Right lobe of liver (tissue), 4 donors: Measurements from ENCODE around the gene TLCD3B.

Experiments used
- POLR2A ChIP-seq: fragments of 450-650 bp; IDR thresholded peaks from one replicate; pipeline ENCODE4 v1.6.1; 2017; ENCODE audit warnings: antibody characterized with exemption, mild to moderate bottlenecking
- TF ChIP-seq, protein P1 (sequence below), 4 donors: fragments of 200-600 bp in 3 of 4; fragments of 450-650 bp in 1 of 4; IDR thresholded peaks; one replicate each; pipeline versions ENCODE4 v1.5.1 to v1.8.0; 2016 to 2022; ENCODE audit warnings: antibody characterized with exemption in 4 of 4, mild to moderate bottlenecking in 2 of 4
- donor health status: DM: no; HTN: no; CAD: no.
- donor health status: DM: no; HTN: no; CAD: no.
- donor health status: DM: no; HTN: yes; CAD: no.

DNA sequence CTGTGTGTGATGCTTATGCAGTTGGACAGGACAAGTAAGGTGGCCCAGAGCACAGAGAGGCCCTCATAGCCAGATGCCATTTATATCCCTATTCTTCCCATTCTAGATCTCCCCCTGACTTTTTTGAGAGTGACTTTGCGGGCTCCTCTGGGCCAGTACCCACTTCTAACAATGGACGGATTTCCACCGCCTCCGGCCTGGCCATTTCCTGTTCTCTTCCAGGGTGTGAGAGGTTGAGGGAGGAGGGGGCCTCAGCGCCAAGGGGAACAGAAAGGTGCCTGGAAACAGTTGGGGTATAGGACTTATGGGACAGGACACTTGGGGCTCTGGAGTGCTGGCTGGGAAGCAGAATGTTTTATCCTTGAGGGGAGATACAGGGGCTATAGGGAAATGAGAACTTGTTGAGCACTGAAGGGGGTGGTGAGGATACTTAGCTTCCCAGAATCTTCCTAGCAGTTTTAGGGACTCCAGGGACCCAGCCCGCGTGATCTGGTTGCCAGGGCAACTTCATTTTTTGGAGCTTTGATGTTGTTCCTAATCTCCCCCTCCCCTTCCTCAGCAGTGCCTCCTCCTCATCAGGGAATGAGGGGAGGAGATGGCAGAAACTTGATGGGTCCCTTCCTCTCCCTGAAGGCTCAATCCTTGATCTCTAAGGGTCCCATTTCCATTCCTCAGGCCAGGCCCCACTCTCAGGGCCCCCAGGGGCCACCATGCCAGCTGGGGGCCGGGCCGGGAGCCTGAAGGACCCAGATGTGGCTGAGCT is 53.8 kb downstream of the TLCD3B start:
- TF ChIP-seq, protein P1, sequence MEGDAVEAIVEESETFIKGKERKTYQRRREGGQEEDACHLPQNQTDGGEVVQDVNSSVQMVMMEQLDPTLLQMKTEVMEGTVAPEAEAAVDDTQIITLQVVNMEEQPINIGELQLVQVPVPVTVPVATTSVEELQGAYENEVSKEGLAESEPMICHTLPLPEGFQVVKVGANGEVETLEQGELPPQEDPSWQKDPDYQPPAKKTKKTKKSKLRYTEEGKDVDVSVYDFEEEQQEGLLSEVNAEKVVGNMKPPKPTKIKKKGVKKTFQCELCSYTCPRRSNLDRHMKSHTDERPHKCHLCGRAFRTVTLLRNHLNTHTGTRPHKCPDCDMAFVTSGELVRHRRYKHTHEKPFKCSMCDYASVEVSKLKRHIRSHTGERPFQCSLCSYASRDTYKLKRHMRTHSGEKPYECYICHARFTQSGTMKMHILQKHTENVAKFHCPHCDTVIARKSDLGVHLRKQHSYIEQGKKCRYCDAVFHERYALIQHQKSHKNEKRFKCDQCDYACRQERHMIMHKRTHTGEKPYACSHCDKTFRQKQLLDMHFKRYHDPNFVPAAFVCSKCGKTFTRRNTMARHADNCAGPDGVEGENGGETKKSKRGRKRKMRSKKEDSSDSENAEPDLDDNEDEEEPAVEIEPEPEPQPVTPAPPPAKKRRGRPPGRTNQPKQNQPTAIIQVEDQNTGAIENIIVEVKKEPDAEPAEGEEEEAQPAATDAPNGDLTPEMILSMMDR (IDR thresholded peaks at IDR 0.05), result no peak
- no peak for TF ChIP-seq POLR2A
